D341Med (cell line): ENCODE measurements around the gene IRX4.
"Not testable (repeated sequence)": the region's sequence is repeated elsewhere in the genome, so short reads cannot be mapped to it uniquely, and the experiment has no call there.

Source experiments
- DNase-seq: peaks from one replicate; pipeline ENCODE4 v3.0.0; 2012; ENCODE audit warnings: low spot score

The IRX4 gene

DNA sequence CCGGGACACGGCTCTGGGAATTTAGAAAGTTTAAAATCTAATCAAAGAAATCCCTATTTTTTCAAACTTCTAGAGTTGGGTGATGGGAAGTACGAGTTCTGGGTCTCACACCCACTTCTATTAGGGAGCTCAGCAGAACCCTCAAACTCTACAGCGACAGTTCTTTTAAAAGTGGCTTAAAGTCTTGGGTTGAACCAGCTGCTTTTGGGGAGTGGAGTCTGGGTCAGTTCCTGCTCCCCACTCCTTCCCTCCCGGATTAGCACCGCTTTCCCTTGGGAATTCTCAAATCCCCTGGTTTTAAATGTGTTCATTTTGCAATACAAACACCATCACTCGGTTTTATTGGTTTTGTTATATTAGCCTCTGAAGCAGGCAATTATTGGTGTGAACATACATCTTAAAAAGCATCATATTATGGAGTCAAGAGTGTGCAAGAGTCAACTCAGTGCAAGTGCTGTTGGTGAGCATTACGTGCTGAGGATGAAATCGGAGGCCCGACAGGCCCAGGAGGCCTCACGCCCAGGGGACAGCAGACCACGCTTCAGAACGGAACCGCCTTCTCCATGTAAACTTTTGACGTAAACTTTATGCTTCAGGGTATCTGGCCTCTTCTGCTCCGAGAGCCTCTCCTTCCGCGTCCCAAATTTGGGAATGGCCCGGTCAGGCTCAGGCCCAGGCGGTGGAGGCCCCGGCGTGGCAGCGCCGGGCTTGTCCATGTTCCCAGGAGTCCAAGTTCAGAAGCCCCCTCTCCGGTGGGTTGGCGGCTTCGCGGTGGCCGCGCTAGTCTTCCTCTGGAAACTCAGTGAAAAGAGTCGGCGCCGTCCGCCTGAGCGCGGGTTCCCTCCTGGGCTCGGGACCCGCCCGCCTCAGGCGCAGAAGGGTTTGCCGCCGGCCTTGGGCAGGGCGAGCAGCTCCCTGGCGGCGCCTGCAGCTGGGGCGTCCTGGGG lies 5.3 kb downstream of the IRX4 start:
- DNase-seq = no peak

DNA sequence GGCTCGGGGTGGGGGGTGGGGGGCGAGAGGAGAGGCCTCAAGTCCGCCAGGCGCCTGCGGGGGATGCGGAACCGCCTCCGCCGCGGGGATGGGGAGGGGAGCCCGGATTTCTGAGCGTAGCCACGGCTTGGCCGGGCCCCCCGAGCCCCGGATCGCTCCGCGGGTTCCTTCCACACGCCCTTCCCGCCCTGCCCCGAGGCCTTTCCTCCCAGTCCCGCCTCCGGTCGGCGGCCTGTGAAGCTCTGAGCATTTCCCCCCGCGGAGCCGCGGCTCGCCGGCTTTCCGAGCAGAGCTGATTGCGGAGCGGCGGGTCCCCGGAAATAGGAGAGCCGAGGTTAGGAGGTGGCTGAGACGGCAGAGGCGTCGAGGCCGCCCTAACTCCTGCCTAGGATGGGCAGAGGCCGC lies 6.1 kb downstream of the IRX4 start:
- DNase-seq = no peak

GRCh38 chr5:1875843-1876659 lies 6.7 kb downstream of the IRX4 start:
- no peak for DNase-seq

- no peak for DNase-seq
Measured at GRCh38 chr5:1875281-1875842, 7.4 kb downstream of the IRX4 start.

GRCh38 chr5:1874771-1875220 lies 7.9 kb downstream of the IRX4 start:
- DNase-seq = peak; percentile 57

GRCh38 chr5:1874348-1874747 lies 8.4 kb downstream of the IRX4 start:
- DNase-seq = no peak

GRCh38 chr5:1873243-1873959 lies 9.3 kb downstream of the IRX4 start:
- no peak for DNase-seq

DNA sequence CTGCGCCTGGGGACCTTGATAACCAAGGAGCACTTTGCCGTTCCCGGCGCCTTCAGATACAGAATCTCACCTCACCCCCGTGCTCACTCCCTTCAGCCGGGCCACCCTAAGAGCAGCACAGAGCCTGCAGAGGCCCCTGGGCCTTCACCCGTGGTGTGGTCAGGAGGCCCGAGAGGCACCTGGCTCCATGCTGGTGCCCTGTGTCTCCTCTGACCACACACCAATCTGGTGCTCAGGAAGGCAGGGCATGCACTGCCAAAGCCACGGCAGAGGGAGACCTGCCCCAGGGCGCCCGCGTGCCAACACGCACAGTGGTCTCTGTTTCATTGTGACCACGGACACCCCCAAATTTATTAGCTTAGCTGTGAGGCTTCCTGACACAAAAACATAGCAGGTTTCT lies 11.3 kb downstream of the IRX4 start:
- DNase-seq = no peak

DNA sequence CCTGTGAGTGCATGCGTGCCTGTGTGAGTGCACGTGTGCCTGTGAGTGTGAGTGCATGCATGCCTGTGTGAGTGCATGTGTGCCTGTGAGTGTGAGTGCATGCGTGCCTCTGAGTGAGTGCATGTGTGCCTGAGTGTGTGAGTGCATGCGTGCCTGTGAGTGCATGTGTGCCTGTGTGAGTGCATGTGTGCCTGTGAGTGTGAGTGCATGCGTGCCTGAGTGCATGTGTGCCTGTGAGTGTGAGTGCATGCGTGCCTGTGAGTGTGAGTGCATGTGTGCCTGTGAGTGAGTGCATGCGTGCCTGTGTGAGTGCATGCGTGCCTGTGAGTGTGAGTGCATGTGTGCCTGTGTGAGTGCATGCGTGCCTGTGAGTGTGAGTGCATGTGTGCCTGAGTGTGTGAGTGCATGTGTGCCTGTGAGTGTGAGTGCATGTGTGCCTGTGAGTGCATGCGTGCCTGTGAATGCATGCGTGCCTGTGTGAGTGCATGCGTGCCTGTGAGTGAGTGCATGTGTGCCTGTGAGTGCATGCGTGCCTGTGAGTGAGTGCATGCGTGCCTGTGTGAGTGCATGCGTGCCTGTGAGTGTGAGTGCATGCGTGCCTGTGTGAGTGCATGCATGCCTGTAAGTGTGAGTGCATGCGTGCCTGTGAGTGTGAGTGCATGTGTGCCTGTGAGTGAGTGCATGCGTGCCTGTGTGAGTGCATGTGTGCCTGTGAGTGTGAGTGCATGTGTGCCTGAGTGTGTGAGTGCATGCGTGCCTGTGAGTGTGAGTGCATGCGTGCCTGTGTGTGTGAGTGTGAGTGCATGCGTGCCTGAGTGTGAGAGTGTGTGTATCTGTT lies 12.1 kb downstream of the IRX4 start:
- not testable (repeated sequence) for DNase-seq

GRCh38 chr5:1868886-1869475 lies 13.7 kb downstream of the IRX4 start:
- no peak for DNase-seq

DNA sequence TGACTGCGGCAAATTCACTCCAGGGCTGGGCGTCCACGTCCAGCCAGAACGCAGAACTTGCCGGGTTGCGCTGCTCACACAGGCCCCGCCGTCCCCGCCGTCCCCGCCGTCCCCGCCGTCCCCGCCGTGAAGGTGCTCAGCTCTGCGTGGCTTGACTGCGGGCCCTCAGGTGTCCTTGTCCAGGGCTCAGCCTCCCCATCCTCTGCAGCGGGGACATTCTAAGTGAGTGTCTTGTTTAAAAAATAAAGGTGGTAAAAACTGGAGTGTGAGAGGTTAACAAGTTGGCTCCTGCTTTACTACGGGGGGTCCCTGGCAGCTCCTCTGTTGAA lies 14.9 kb downstream of the IRX4 start:
- no peak for DNase-seq

DNA sequence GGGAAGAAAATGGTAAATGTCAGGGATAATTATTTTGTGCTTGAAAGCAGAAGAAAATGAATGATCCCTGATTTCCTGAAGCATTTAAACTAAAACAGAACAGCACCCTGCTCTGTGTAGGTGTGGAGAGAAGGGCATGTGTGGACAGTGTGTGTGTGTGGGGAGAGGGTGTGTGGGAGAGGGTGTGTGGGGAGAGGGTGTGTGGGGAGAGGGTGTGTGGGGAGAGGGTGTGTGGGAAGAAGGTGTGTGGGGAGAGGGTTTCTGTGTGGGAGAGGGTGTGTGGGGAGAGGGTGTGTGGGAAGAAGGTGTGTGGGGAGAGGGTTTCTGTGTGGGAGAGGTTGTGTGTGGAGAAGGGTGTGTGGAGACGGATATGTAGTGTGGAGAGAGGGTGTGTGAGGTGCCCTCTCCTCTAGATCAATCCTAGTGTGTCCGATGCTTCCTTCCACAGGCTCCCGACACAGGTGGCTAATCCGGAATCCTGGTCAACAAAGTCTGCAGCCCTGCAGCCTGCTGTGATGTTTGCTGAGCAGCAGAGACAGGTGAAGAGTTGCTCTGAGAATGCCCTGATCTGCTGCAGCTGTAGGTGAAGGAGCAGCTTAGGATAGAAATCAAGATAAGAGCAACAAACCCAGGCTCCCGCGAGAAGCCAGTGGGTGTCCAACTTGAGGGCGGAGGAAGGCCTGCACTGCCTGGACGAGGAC lies 15.5 kb downstream of the IRX4 start:
- no peak for DNase-seq

- no peak for DNase-seq
Measured at GRCh38 chr5:1865948-1866347, 16.8 kb downstream of the IRX4 start.

DNA sequence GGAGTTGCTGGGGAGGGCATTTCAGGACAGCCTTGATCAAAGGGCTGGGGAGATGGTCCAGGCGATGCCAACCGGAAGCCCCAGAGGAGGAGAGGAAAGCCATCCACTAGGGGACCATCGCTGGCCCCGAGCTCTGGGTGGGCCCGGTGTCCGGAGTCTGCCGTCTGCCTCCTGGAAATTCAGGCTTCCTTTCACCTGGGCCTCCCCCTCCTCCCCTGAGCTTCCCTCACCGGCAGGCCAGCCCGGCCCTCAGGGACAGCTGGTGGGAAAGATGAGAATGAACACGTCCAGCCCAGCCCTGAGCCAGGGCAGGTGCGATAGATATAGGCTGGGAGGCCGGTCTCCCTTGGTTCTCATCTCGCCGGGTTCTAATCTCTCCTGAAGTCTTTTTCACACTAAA lies 17.2 kb downstream of the IRX4 start:
- DNase-seq = no peak

DNA sequence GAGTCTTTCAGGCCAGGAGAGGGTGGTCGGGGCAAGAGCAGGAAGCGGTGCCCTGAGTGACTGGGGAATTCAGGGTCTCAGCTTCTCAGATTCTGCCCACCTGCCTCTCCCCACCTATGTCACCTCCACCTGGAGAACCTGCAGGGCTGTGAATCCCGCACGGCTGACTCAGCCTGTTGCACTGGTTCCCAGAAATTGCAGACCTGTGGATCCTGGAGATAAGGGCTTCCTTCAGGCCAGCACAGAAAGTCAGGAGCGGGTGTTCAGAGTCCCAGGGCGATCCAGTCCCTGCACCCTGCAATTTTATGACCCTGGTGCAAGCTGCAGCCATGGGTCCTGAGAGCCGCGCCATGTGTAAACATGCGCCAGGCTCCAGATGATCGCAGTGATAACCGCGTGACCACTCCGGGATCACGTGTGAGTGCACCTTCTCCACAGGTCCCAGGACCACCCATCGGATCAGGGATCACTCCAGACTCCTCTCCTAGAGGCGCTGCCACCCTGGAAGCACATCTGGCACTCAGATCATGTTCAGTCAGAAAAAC lies 17.8 kb downstream of the IRX4 start:
- no peak for DNase-seq

DNA sequence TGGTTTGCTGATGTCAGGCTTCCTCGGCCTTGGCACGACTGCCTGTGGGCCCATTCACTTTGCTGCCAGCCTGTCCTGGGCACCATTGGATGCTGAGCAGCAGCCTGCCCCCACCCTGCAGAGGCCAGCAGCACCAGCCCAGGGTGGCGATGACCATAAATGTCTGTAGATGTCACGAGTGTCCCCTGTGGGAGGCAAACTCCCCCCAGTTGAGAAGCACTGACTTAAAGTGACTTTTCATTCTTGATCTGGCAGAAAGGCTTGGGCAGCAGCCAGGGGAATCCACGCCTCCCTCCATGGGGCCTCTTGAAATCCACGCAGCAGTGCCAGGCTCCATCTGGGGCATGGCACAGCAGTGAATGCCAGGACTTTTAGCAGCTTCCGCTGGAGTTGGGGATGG lies 21.8 kb downstream of the IRX4 start:
- no peak for DNase-seq

- DNase-seq = no peak
Measured at GRCh38 chr5:1860021-1860610, 22.6 kb downstream of the IRX4 start.

- no peak for DNase-seq
Measured at GRCh38 chr5:1859099-1859498, 23.6 kb downstream of the IRX4 start.

GRCh38 chr5:1858436-1858835 lies 24.3 kb downstream of the IRX4 start:
- DNase-seq = no peak

- no peak for DNase-seq
Measured at GRCh38 chr5:1857256-1857600, 25.5 kb downstream of the IRX4 start.
